ENCODE results near the gene C1orf53.

DNA sequence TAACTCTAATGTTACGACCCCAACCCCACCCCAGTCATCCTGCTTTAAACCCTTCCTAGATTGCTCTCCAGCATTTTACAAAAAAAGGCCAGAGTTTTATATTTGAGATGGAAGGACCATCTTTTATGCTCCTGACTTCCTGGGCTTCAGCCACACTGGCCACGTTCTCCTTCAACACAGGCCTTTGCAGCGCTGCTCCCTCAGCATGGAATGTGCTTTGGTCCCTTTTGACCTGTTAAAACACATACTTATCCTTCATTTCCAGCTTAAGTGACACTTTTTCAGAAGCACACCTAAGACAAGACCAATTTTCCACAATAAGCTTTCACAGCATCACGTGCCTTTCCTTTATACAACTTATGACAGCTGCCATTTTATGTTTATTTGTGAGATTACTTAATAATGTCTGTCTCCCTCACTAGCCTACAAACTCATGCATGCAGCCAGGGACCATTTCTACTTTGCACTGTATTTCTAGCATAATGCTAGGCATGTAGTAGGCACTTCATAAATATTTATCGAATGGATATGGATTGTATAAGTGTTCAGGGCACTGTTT is 49.3 kb downstream of the C1orf53 start:
- TF ChIP-seq, protein P1, sequence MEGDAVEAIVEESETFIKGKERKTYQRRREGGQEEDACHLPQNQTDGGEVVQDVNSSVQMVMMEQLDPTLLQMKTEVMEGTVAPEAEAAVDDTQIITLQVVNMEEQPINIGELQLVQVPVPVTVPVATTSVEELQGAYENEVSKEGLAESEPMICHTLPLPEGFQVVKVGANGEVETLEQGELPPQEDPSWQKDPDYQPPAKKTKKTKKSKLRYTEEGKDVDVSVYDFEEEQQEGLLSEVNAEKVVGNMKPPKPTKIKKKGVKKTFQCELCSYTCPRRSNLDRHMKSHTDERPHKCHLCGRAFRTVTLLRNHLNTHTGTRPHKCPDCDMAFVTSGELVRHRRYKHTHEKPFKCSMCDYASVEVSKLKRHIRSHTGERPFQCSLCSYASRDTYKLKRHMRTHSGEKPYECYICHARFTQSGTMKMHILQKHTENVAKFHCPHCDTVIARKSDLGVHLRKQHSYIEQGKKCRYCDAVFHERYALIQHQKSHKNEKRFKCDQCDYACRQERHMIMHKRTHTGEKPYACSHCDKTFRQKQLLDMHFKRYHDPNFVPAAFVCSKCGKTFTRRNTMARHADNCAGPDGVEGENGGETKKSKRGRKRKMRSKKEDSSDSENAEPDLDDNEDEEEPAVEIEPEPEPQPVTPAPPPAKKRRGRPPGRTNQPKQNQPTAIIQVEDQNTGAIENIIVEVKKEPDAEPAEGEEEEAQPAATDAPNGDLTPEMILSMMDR (IDR thresholded peaks at IDR 0.05), result no peak
- TF ChIP-seq POLR2A (IDR thresholded peaks at IDR 0.05), result no peak

Data from gastroesophageal sphincter (tissue), 3 donors.